Gastrocnemius medialis (tissue), 4 donors: ENCODE data around the gene ISG20L2.

Experiments used
- CTCF ChIP-seq, 5 experiments: fragments of 450-650 bp in 3 of 5; fragments of 200-600 bp in 2 of 5; sonication (generic) in 2 of 5; IDR thresholded peaks in 4 of 5; conservative IDR thresholded peaks in 1 of 5; 1 replicate in 4 of 5; 2 replicates in 1 of 5; pipeline ENCODE4 v1.5.1; 2016 to 2019; ENCODE audit warnings: antibody characterized with exemption in 5 of 5, mild to moderate bottlenecking in 3 of 5, moderate library complexity in 3 of 5
- POLR2A ChIP-seq, 2 donors: fragments of 450-650 bp; IDR thresholded peaks; one replicate each; pipeline ENCODE4 v1.6.1; 2017; ENCODE audit warnings: antibody characterized with exemption in 2 of 2, mild to moderate bottlenecking in 2 of 2, moderate library complexity in 2 of 2

- TF ChIP-seq CTCF (IDR thresholded peaks at IDR 0.05 in 4 of 5, conservative IDR thresholded peaks at IDR 0.05 in 1 of 5) (no peak), POLR2A (IDR thresholded peaks at IDR 0.05) (no peak)
Observed at GRCh38 chr1:156697481-156697880, 31.1 kb downstream of the ISG20L2 start.
